Fibroblast of skin of right quadriceps (primary cell): ENCODE measurements around the gene THNSL1.
A peak's percentile ranks its signal among the peaks of the same experiment; 100 is the strongest.
"Not testable (repeated sequence)": the region's sequence is repeated elsewhere in the genome, so short reads cannot be mapped to it uniquely, and the experiment has no call there.

Experiments
- DNase-seq: peaks from one replicate; pipeline ENCODE4 v3.0.0-alpha.2; 2013

The THNSL1 gene

GRCh38 chr10:25016376-25017153, at the start of gene THNSL1:
Gene THNSL1, plus strand, starts transcription at chr10:25016612. Its CDS starts 6,612 bp downstream, at chr10:25023224.
- DNase-seq = peak; percentile 99

GRCh38 chr10:24966962-24967481, 49.4 kb upstream of the THNSL1 start:
- no peak for DNase-seq

GRCh38 chr10:24968349-24968748, 48.1 kb upstream of the THNSL1 start:
- no peak for DNase-seq

GRCh38 chr10:24968951-24969350, 47.5 kb upstream of the THNSL1 start:
- DNase-seq = not testable (repeated sequence)

GRCh38 chr10:24969841-24970281, 46.6 kb upstream of the THNSL1 start:
- DNase-seq = peak; percentile 68

- DNase-seq = no peak
Observed at GRCh38 chr10:24971374-24971773, 45.0 kb upstream of the THNSL1 start.

- no peak for DNase-seq
Observed at GRCh38 chr10:24973163-24973562, 43.2 kb upstream of the THNSL1 start.

GRCh38 chr10:24974976-24975375, 41.4 kb upstream of the THNSL1 start:
- peak; percentile 69 for DNase-seq

- no peak for DNase-seq
Observed at GRCh38 chr10:24979685-24980084, 36.7 kb upstream of the THNSL1 start.

GRCh38 chr10:24981161-24981710, 35.2 kb upstream of the THNSL1 start:
- no peak for DNase-seq

GRCh38 chr10:24982319-24983112, 33.9 kb upstream of the THNSL1 start:
- no peak for DNase-seq

GRCh38 chr10:24983130-24983529, 33.3 kb upstream of the THNSL1 start:
- DNase-seq = no peak

- no peak for DNase-seq
Observed at GRCh38 chr10:24983946-24984345, 32.5 kb upstream of the THNSL1 start.

- no peak for DNase-seq
Observed at GRCh38 chr10:24984906-24985305, 31.5 kb upstream of the THNSL1 start.

GRCh38 chr10:24988831-24989640, 27.4 kb upstream of the THNSL1 start:
- DNase-seq = no peak

GRCh38 chr10:24989867-24990266, 26.5 kb upstream of the THNSL1 start:
- DNase-seq = no peak

GRCh38 chr10:24991298-24991697, 25.1 kb upstream of the THNSL1 start:
- no peak for DNase-seq

GRCh38 chr10:24992512-24993133, 23.8 kb upstream of the THNSL1 start:
- no peak for DNase-seq

GRCh38 chr10:24993237-24993958, 23.0 kb upstream of the THNSL1 start:
- no peak for DNase-seq

- DNase-seq = no peak
Observed at GRCh38 chr10:24995072-24995471, 21.3 kb upstream of the THNSL1 start.

- DNase-seq = no peak
Observed at GRCh38 chr10:24998044-24998443, 18.4 kb upstream of the THNSL1 start.
